A549 (cell line): ENCODE measurements around the gene SLAMF1. TPM values are rescaled to one million over a fixed set of nuclear protein-coding genes. Genes with fewer than 3 reads are reported as not detected.

Experiments used
- ATAC-seq, 2 experiments: fragments of 200-7000 bp in 1 of 2; fragments of >200 bp in 1 of 2; cut with Nextera tagmentation in 1 of 2; cut with Tn5 transposase in 1 of 2; 3 replicates each; pipeline versions ENCODE4 v1.8.0 to v1.9.1; 2018 to 2020; ENCODE audit warnings: mild to moderate bottlenecking in 1 of 2, moderate library complexity in 1 of 2
- CTCF ChIA-PET: fragments of 300-600 bp; sonication (Branson Sonifier 250); formaldehyde crosslinking; extraction: SDS; loops from one replicate; lab custom pipeline; 2021; ENCODE audit warnings: antibody characterized with exemption, inconsistent platforms; lab: Yijun Ruan, JAX
- POLR2A ChIA-PET: fragments of 350-600 bp; formaldehyde crosslinking; extraction: SDS; loops from one replicate; lab custom pipeline; 2021; ENCODE audit warnings: antibody characterized with exemption, inconsistent platforms; lab: Yijun Ruan, JAX
- DNase-seq, 2 experiments: peaks; one replicate each; pipeline versions ENCODE4 v3.0.0 to v3.0.0-alpha.2; 2011 to 2016; ENCODE audit warnings: low read depth in 1 of 2, low spot score in 1 of 2
- FAIRE-seq: peaks from 2 replicates; lab custom pipeline; 2011; peaks lifted over from hg19 to GRCh38; lab: Jason Lieb, UNC
- H3K27ac ChIP-seq, 2 experiments: fragments of >200 bp; sonication (Bioruptor Twin); formaldehyde crosslinking; 3 replicates each; pipeline ENCODE4 v1.5.1; 2016 to 2017
- H3K4me1 ChIP-seq: fragments of >200 bp; sonication (Bioruptor Twin); formaldehyde crosslinking; 3 replicates; pipeline ENCODE4 v1.6.1; 2016
- H3K4me2 ChIP-seq: fragments of >200 bp; sonication (Bioruptor Twin); formaldehyde crosslinking; 3 replicates; pipeline ENCODE4 v1.6.1; 2016
- H3K4me3 ChIP-seq: fragments of >200 bp; sonication (Bioruptor Twin); formaldehyde crosslinking; 3 replicates; pipeline ENCODE4 v1.5.1; 2016
- H3K9me3 ChIP-seq: fragments of >200 bp; sonication (Bioruptor Twin); formaldehyde crosslinking; 3 replicates; pipeline ENCODE4 v1.6.1; 2016
- BCL3 ChIP-seq: fragments of >200 bp; sonication (Bioruptor Twin); formaldehyde crosslinking; IDR thresholded peaks from 3 replicates; pipeline ENCODE4 v1.6.1; 2016
- BHLHE40 ChIP-seq: IDR thresholded peaks from 2 replicates; pipeline ENCODE4 v1.6.1; 2012; ENCODE audit warnings: low read depth, low read length, inconsistent platforms
- CBX2 ChIP-seq: fragments of 200-600 bp; sonication (generic); IDR thresholded peaks from 2 replicates; pipeline ENCODE4 v1.6.1; 2016; ENCODE audit warnings: low read depth, mild to moderate bottlenecking, borderline replicate concordance
- CTCF ChIP-seq: fragments of >200 bp; sonication (Bioruptor Twin); formaldehyde crosslinking; IDR thresholded peaks from 3 replicates; pipeline ENCODE4 v1.5.1; 2016
- EHMT2 ChIP-seq: fragments of 200-600 bp; sonication (generic); IDR thresholded peaks from 2 replicates; pipeline ENCODE4 v1.6.1; 2016; ENCODE audit warnings: antibody characterized with exemption, low read depth, mild to moderate bottlenecking, moderate library complexity
- ELK1 ChIP-seq: fragments of 150-350 bp; IDR thresholded peaks from 2 replicates; pipeline ENCODE4 v1.6.1; 2014; ENCODE audit warnings: low read depth, mild to moderate bottlenecking, low read length
- FOSL2 ChIP-seq, 2 experiments: fragments of 450-650 bp in 1 of 2; fragments of >200 bp in 1 of 2; sonication (Bioruptor Twin) in 1 of 2; formaldehyde crosslinking; IDR thresholded peaks; 2 replicates each; pipeline versions ENCODE4 v1.5.0 to v1.6.1; 2016 to 2020; ENCODE audit warnings: mild to moderate bottlenecking in 1 of 2, moderate library complexity in 1 of 2
- HDAC2 ChIP-seq: fragments of 200-600 bp; sonication (generic); IDR thresholded peaks from 2 replicates; pipeline ENCODE4 v1.6.1; 2016
- HES2 ChIP-seq: fragments of >200 bp; sonication (Bioruptor Twin); formaldehyde crosslinking; IDR thresholded peaks from 2 replicates; pipeline ENCODE4 v1.6.1; 2016
- KDM5A ChIP-seq: fragments of 200-600 bp; sonication (generic); IDR thresholded peaks from 2 replicates; pipeline ENCODE4 v1.6.1; 2016; ENCODE audit warnings: antibody characterized with exemption, mild to moderate bottlenecking
- MAFK ChIP-seq: fragments of 450-650 bp; IDR thresholded peaks from 2 replicates; pipeline ENCODE4 v1.6.1; 2014; ENCODE audit not compliant: partially characterized antibody
- MAZ ChIP-seq: fragments of 150-350 bp; IDR thresholded peaks from 2 replicates; pipeline ENCODE4 v1.6.1; 2014; ENCODE audit warnings: antibody characterized with exemption, low read depth, low read length, borderline replicate concordance
- NPAS2 ChIP-seq: fragments of 250-450 bp; sonication (Bioruptor Pico); IDR thresholded peaks from 2 replicates; pipeline ENCODE4 v1.8.0; 2022; ENCODE audit warnings: mild to moderate bottlenecking, moderate library complexity, borderline replicate concordance
- PBX3 ChIP-seq: IDR thresholded peaks from 2 replicates; pipeline ENCODE4 v1.6.1; 2012
- PHF8 ChIP-seq: fragments of 200-600 bp; sonication (generic); IDR thresholded peaks from 2 replicates; pipeline ENCODE4 v1.6.1; 2016; ENCODE audit warnings: low read depth, mild to moderate bottlenecking, antibody characterized with exemption, moderate library complexity, borderline replicate concordance
- POLR2A ChIP-seq: IDR thresholded peaks from 2 replicates; pipeline ENCODE4 v1.6.1; 2012; ENCODE audit warnings: mild to moderate bottlenecking, low read length
- REST ChIP-seq: fragments of 200-600 bp; sonication (generic); IDR thresholded peaks from 2 replicates; pipeline ENCODE4 v1.6.1; 2016; ENCODE audit warnings: antibody characterized with exemption, mild to moderate bottlenecking, moderate library complexity
- RNF2 ChIP-seq: fragments of 200-600 bp; sonication (generic); IDR thresholded peaks from 2 replicates; pipeline ENCODE4 v1.6.1; 2016; ENCODE audit warnings: low read depth, mild to moderate bottlenecking, antibody characterized with exemption, moderate library complexity, borderline replicate concordance
- TFCP2L1 ChIP-seq: fragments of 250-450 bp; sonication (Bioruptor Pico); IDR thresholded peaks from 2 replicates; pipeline ENCODE4 v1.5.0; 2021; ENCODE audit warnings: mild to moderate bottlenecking
- ZC3H11A ChIP-seq: fragments of 450-650 bp; IDR thresholded peaks from 2 replicates; pipeline ENCODE4 v1.6.1; 2014; ENCODE audit warnings: antibody characterized with exemption, mild to moderate bottlenecking
- ZFP36 ChIP-seq: fragments of 450-650 bp; IDR thresholded peaks from 2 replicates; pipeline ENCODE4 v1.6.1; 2014; ENCODE audit warnings: borderline replicate concordance; ENCODE audit not compliant: partially characterized antibody
- WGBS: methylation state at CpG from one replicate; pipeline ENCODE4 v1.1.6; 2017; ENCODE audit errors: missing lambda C conversion rate; 5-methylcytosine and 5-hydroxymethylcytosine counted together
- polyA plus RNA-seq, 4 experiments: library from polyadenylated mRNA; depleted of rRNA in 3 of 4; stranded (reverse); fragments of >200 nt; fragmentation: RNase III in 1 of 4; extraction: RNeasy Plus Mini Kit Qiagen cat#74134 plus additional on column Dnase treatment in 1 of 4; gene quantifications; 2 replicates in 3 of 4; 3 replicates in 1 of 4; pipeline ENCODE4 v1.2.3, GENCODE V29; 2011 to 2017

Gene SLAMF1
- polyA plus RNA-seq, 2 of the 4 experiments (the other 2 are of a cell fraction) = not detected

GRCh38 chr1:160614410-160614809 lies 32.4 kb downstream of the SLAMF1 start:
- no peak overlapping the region for H3K4me3 ChIP-seq
- ChIA-PET CTCF (interaction anchor here (0.7 kb wide), 1 partner anchor 1895 kb away, joined by 4 read pairs; no protein-coding TSS in a partner anchor), POLR2A (interaction anchor here (0.6 to 0.7 kb wide), 3 partner anchors 11 to 47 kb away, joined by 3 read pairs; partner anchors contain the start of gene SLAMF1)
- ATAC-seq = no peak
- WGBS = 46% methylated on average over 5 of the region's 5 CpGs
- TF ChIP-seq EHMT2 (no peak), NPAS2 (CRISPR knock-in tag) (no peak), PBX3 (no peak), HES2 (no peak), ELK1 (no peak), BHLHE40 (no peak), REST (no peak), PHF8 (no peak)
- H3K27ac ChIP-seq = no peak overlapping the region
- no peaks in the 10 kb centered on the region for H3K4me1 ChIP-seq
- no peak for DNase-seq
- no peak overlapping the region for H3K4me2 ChIP-seq
- FAIRE-seq = no peak
- no peaks in the 10 kb centered on the region; the same call in 2 of the 3 replicates for H3K9me3 ChIP-seq

GRCh38 chr1:160612613-160613218 lies 34.1 kb downstream of the SLAMF1 start:
- TF ChIP-seq ZC3H11A (no peak), BCL3 (no peak), HDAC2 (no peak), MAZ (no peak), BHLHE40 (no peak), MAFK (no peak), EHMT2 (no peak), ZFP36 (no peak), CBX2 (no peak), KDM5A (no peak), POLR2A (no peak), RNF2 (no peak), PBX3 (no peak), TFCP2L1 (CRISPR knock-in tag) (no peak), PHF8 (no peak), CTCF (no peak), FOSL2 (IDR thresholded peaks at IDR 0.05) (no peak), FOSL2 (CRISPR knock-in tag; IDR thresholded peaks at IDR 0.05) (no peak)
- Histone ChIP-seq H3K9me3 (no peaks in the 10 kb centered on the region), H3K4me3 (no peak overlapping the region), H3K27ac (no peak overlapping the region), H3K4me1 (no peaks in the 10 kb centered on the region), H3K4me2 (no peak overlapping the region)
- WGBS = 49% methylated on average over 6 of the region's 6 CpGs
- FAIRE-seq = no peak
- POLR2A ChIA-PET = no interaction called here
- no peak for ATAC-seq
- CTCF ChIA-PET = interaction anchor here (0.6 to 1.0 kb wide), 3 partner anchors 10 to 747 kb away, joined by 3 read pairs; no protein-coding TSS in a partner anchor
- DNase-seq = no peak
